Smooth muscle cell (in vitro differentiated cells): ENCODE data around the gene MAGI1. TPM values are rescaled to one million over a fixed set of nuclear protein-coding genes. Genes with fewer than 3 reads are reported as not detected.

Experiments used
- DNase-seq: peaks from one replicate; lab custom pipeline; 2025; ENCODE audit not compliant: unreplicated experiment; lab: John Stamatoyannopoulos, UW
- H2AFZ ChIP-seq: fragments of 200-600 bp; sonication (generic); 2 replicates; pipeline ENCODE4 v1.6.0; 2016; ENCODE audit warnings: antibody characterized with exemption, low read depth, mild to moderate bottlenecking
- H3F3A ChIP-seq: fragments of 200-600 bp; sonication (generic); 2 replicates; pipeline ENCODE4 v1.6.0; 2017; ENCODE audit warnings: antibody characterized with exemption, low read depth
- H3K27ac ChIP-seq: fragments of 200-600 bp; sonication (generic); 2 replicates; pipeline ENCODE4 v1.5.1; 2016; ENCODE audit warnings: low read depth, mild to moderate bottlenecking
- H3K27me3 ChIP-seq: fragments of 200-600 bp; sonication (generic); 2 replicates; pipeline ENCODE4 v1.6.1; 2016; ENCODE audit warnings: low read depth, mild to moderate bottlenecking
- H3K36me3 ChIP-seq: fragments of 200-600 bp; sonication (generic); 2 replicates; pipeline ENCODE4 v1.5.1; 2016; ENCODE audit warnings: low read depth
- H3K4me1 ChIP-seq: fragments of 200-600 bp; sonication (generic); 2 replicates; pipeline ENCODE4 v1.5.1; 2016; ENCODE audit warnings: low read depth
- H3K4me2 ChIP-seq: fragments of 200-600 bp; sonication (generic); 2 replicates; pipeline ENCODE4 v1.6.0; 2016; ENCODE audit warnings: mild to moderate bottlenecking
- H3K4me3 ChIP-seq: fragments of 200-600 bp; sonication (generic); 2 replicates; pipeline ENCODE4 v1.5.1; 2016; ENCODE audit warnings: mild to moderate bottlenecking
- H3K79me2 ChIP-seq: fragments of 200-600 bp; sonication (generic); 2 replicates; pipeline ENCODE4 v1.6.0; 2016; ENCODE audit warnings: low read depth, mild to moderate bottlenecking
- H3K9ac ChIP-seq: fragments of 200-600 bp; sonication (generic); 2 replicates; pipeline ENCODE4 v1.6.0; 2016; ENCODE audit warnings: low read depth
- H3K9me3 ChIP-seq: fragments of 200-600 bp; sonication (generic); replicated peaks from 2 replicates; pipeline ENCODE4 v1.5.1; 2016; ENCODE audit warnings: low read depth
- H4K20me1 ChIP-seq: fragments of 200-600 bp; sonication (generic); 2 replicates; pipeline ENCODE4 v1.6.0; 2016; ENCODE audit warnings: low read depth
- CTCF ChIP-seq: fragments of 200-600 bp; sonication (generic); IDR thresholded peaks from 2 replicates; pipeline ENCODE4 v1.5.1; 2017; ENCODE audit warnings: borderline replicate concordance, mild to moderate bottlenecking, antibody characterized with exemption; ENCODE audit not compliant: insufficient read depth, poor library complexity, severe bottlenecking
- WGBS: methylation state at CpG from one replicate; pipeline ENCODE4 v1.1.7; 2016; ENCODE audit warnings: low lambda C conversion rate; 5-methylcytosine and 5-hydroxymethylcytosine counted together
- polyA plus RNA-seq: library from polyadenylated mRNA; unstranded; fragments of >200 nt; fragmentation: Nextera tagmentation; extraction: Ambion mirVana; gene quantifications from 2 replicates; pipeline ENCODE4 v1.2.1, GENCODE V29; 2016
- total RNA-seq: library from RNA; depleted of rRNA; stranded (reverse); fragments of >200 nt; gene quantifications from 2 replicates; pipeline ENCODE4 v1.2.3, GENCODE V29; 2014

Gene MAGI1
- total and polyA plus RNA-seq, 2 experiments from 2014 or later: 9.9 to 23.3 TPM

GRCh38 chr3:65665915-65666314 lies 372.8 kb downstream of the MAGI1 start:
- 99% methylated on average over 2 of the region's 2 CpGs for WGBS
- H3K9me3 ChIP-seq: no peaks in the 10 kb centered on the region
- H3K79me2 ChIP-seq: no peaks in the 10 kb centered on the region
- H3K9ac ChIP-seq: no peak overlapping the region
- peaks cover 60% of the 10 kb centered on the region for H4K20me1 ChIP-seq
- H3F3A ChIP-seq: no peaks in the 10 kb centered on the region
- no peaks in the 10 kb centered on the region for H3K36me3 ChIP-seq
- no peaks in the 10 kb centered on the region for H3K4me1 ChIP-seq
- TF ChIP-seq CTCF: no peak
- DNase-seq: no peak
- no peak overlapping the region for H3K27ac ChIP-seq
- no peak overlapping the region for H3K4me2 ChIP-seq
- H3K4me3 ChIP-seq: no peak overlapping the region
- no peaks in the 10 kb centered on the region for H3K27me3 ChIP-seq
- H2AFZ ChIP-seq: no peak overlapping the region

DNA sequence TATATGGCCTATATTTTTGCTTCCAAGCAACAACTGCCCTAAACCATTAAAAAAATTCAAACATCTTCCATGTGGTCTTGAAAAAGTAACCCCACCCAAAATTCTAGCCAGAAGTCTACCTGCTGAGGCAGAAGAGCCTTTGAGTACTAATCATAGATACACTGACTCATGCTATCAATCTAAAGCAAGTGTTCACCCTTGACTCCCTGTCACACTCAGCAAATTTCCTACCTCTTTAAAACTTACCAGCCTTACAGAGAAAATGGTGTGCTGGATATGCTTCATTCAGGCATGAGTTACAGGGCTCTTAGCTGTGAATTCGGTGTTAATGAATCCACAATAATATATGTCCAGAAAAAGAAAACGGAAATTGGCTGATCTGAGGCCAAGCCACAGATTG lies 373.8 kb downstream of the MAGI1 start:
- no peaks in the 10 kb centered on the region for H3K36me3 ChIP-seq
- TF ChIP-seq CTCF: no peak
- H2AFZ ChIP-seq: no peak overlapping the region
- 99% methylated on average over 2 of the region's 2 CpGs for WGBS
- no peaks in the 10 kb centered on the region for H3K79me2 ChIP-seq
- no peaks in the 10 kb centered on the region for H3F3A ChIP-seq
- no peaks in the 10 kb centered on the region for H3K4me1 ChIP-seq
- no peak overlapping the region for H3K4me3 ChIP-seq
- no peaks in the 10 kb centered on the region for H3K27me3 ChIP-seq
- no peak for DNase-seq
- no peak overlapping the region for H3K27ac ChIP-seq
- no peak overlapping the region for H3K9ac ChIP-seq
- no peak overlapping the region for H3K4me2 ChIP-seq
- H4K20me1 ChIP-seq: peaks cover 58% of the 10 kb centered on the region
- no peaks in the 10 kb centered on the region for H3K9me3 ChIP-seq

GRCh38 chr3:65664446-65664845 lies 374.3 kb downstream of the MAGI1 start:
- Histone ChIP-seq H3K27me3 (no peaks in the 10 kb centered on the region), H3K9ac (no peak overlapping the region), H3K9me3 (no peaks in the 10 kb centered on the region), H3F3A (no peaks in the 10 kb centered on the region), H3K79me2 (no peaks in the 10 kb centered on the region), H3K36me3 (no peaks in the 10 kb centered on the region), H2AFZ (no peak overlapping the region), H4K20me1 (peaks cover 58% of the 10 kb centered on the region), H3K4me2 (no peak overlapping the region), H3K27ac (no peak overlapping the region), H3K4me3 (no peak overlapping the region), H3K4me1 (no peaks in the 10 kb centered on the region)
- DNase-seq: no peak
- 87% methylated on average over 3 of the region's 3 CpGs for WGBS
- no peak for TF ChIP-seq CTCF

GRCh38 chr3:65662095-65662494 lies 376.6 kb downstream of the MAGI1 start:
- H2AFZ ChIP-seq: no peak overlapping the region
- no peak overlapping the region for H3K4me3 ChIP-seq
- TF ChIP-seq CTCF: no peak
- H3K9me3 ChIP-seq: no peaks in the 10 kb centered on the region
- no peak overlapping the region for H3K4me2 ChIP-seq
- no peak overlapping the region for H3K27ac ChIP-seq
- no peaks in the 10 kb centered on the region for H3K36me3 ChIP-seq
- no peaks in the 10 kb centered on the region for H3K27me3 ChIP-seq
- no peak overlapping the region for H3K9ac ChIP-seq
- H4K20me1 ChIP-seq: peaks cover 52% of the 10 kb centered on the region
- no peaks in the 10 kb centered on the region for H3K4me1 ChIP-seq
- no peaks in the 10 kb centered on the region for H3F3A ChIP-seq
- WGBS: 63% methylated on average over 3 of the region's 3 CpGs
- no peaks in the 10 kb centered on the region for H3K79me2 ChIP-seq
- no peak for DNase-seq
